Bone marrow (tissue), 2 donors: ENCODE measurements around the gene GNAT3.

ENCODE experiments used
- DNase-seq, 2 donors: peaks; one replicate each; lab custom pipeline; 2025; lab: John Stamatoyannopoulos, UW

The GNAT3 gene

GRCh38 chr7:80417211-80417793, 94.6 kb downstream of the GNAT3 start:
- DNase-seq: no peak

GRCh38 chr7:80415522-80415921, 96.3 kb downstream of the GNAT3 start:
- no peak for DNase-seq

GRCh38 chr7:80415114-80415513, 96.8 kb downstream of the GNAT3 start:
- DNase-seq: no peak

- DNase-seq: no peak
Measured at GRCh38 chr7:80414331-80414730, 97.5 kb downstream of the GNAT3 start.

DNA sequence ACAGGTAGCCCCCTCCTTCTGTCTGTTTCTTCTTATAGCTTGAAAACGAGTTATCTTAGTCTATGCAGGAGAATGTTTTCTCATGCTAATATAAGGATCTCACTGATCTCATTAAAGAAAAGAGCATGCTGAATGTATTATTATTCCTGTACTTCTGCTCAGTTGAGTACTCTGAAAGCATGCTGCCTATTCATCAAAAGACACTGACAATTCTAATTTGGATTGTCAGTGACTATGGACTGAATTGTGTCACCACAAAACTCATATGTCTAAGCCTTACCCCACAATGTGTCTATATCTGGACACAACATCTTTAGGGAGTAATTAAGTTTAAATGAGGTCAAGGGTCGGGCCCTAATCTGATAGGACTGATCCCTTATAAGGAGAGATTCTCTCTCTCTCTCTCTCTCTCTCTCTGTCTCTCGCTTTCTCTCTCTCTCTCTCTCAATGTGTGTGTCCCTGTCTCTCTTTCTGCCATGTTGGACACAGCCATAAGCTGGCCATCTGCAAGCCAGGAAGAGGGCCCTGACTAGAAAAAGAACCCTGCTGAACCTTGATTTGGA, 98.4 kb downstream of the GNAT3 start:
- DNase-seq: no peak

GRCh38 chr7:80412842-80413241, 99.0 kb downstream of the GNAT3 start:
- no peak for DNase-seq

DNA sequence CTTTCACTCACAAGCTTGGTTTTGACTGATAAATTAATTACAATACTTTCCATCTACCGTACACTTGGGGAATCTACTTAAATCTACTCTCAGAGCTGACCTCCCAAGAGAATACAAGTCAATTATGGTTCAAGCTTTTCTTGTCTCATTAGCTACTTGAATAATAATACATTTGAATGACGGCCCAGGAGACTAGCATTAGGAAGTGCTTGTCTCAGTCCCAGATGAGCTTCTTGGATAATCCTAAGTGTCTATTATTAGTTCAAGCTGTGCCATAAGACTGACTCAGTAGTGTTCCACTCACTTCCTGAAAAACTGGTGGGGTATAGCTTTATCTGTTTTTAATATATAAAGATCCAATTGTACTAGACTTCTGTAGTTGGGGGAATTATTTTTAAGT, 100.2 kb downstream of the GNAT3 start:
- DNase-seq: no peak

DNA sequence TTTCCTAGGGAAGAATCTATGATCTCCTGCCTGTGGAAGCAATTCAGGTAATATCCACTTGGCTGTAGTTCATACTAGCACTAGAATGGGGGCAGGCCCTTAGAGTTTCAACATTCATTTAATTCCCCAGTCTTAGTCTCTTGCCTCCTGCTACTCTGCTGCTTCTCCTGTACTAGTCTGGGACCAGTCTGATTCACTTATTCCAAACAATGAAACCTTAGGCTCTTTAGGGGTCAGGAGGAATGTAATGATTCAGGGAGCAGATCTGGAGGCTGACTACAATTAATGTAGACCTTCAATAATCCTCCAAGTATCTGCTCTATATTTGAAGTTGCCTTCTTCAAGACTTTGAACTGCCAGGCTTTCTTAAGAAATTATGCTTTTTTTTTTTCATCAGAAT, 101.8 kb downstream of the GNAT3 start:
- DNase-seq: no peak
